Transverse colon (tissue), 3 donors: Measurements from ENCODE around the gene LAD1.

Experiments used
- CTCF ChIP-seq, 5 experiments: fragments of 200-600 bp in 3 of 5; fragments of 450-650 bp in 2 of 5; sonication (generic) in 3 of 5; IDR thresholded peaks; 1 replicate in 2 of 5; 2 replicates in 3 of 5; pipeline ENCODE4 v1.5.1; 2016 to 2017; ENCODE audit warnings: antibody characterized with exemption in 5 of 5, inconsistent platforms in 3 of 5, mild to moderate bottlenecking in 2 of 5, moderate library complexity in 1 of 5
- POLR2A ChIP-seq: fragments of 450-650 bp; IDR thresholded peaks from one replicate; pipeline ENCODE4 v1.6.1; 2016; ENCODE audit warnings: antibody characterized with exemption, mild to moderate bottlenecking, moderate library complexity

DNA sequence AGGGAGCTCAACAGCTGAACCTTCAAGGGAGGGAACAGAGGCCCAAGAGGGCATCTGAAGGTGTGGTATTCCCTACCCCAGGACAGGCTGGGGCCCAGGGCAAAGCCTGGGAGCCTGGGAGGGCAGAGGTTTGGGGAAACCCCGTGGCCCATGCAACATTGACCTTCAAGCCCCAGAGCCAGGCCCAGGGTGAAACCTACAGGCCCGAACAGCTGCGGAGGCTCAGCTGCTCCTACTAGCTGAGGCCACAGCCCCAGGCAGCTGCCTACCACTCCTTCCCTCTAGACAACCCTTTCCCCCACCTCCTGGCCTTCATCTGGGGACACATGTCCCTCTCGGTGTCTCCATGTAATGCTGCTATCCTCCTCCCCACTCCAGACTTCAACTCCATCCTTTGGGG lies 3.2 kb downstream of the LAD1 start:
- TF ChIP-seq CTCF (IDR thresholded peaks at IDR 0.05) (no peak), POLR2A (no peak)
